HCT116 (cell line): Measurements from ENCODE around the gene SCGB3A2.

Source experiments
- EZH2 ChIP-seq: fragments of 200-600 bp; sonication (generic); IDR thresholded peaks from 2 replicates; pipeline ENCODE4 v1.6.1; 2017; ENCODE audit warnings: antibody characterized with exemption, mixed run types
- POLR2A ChIP-seq: IDR thresholded peaks from 2 replicates; pipeline ENCODE4 v1.7.0; 2011; ENCODE audit warnings: borderline replicate concordance; ENCODE audit not compliant: insufficient read depth, insufficient read length; ENCODE audit errors: extremely low read depth
- POLR2AphosphoS5 ChIP-seq: IDR thresholded peaks from 2 replicates; pipeline ENCODE4 v1.6.1; 2011; ENCODE audit warnings: mild to moderate bottlenecking, low read depth, low read length, moderate library complexity
- TCF7L2 ChIP-seq: IDR thresholded peaks from 2 replicates; pipeline ENCODE4 v1.7.0; 2011; ENCODE audit warnings: borderline replicate concordance, inconsistent platforms; ENCODE audit not compliant: insufficient read depth, insufficient read length; ENCODE audit errors: extremely low read depth
- YY1 ChIP-seq: IDR thresholded peaks from 2 replicates; pipeline ENCODE4 v1.6.1; 2011; ENCODE audit warnings: low read length, low read depth, moderate library complexity, mild to moderate bottlenecking; ENCODE audit not compliant: insufficient replicate concordance; ENCODE audit errors: extremely low read depth
- TF ChIP-seq, protein P1 (sequence below), 3 experiments: fragments of 200-600 bp in 1 of 3; sonication (generic) in 1 of 3; IDR thresholded peaks in 2 of 3; conservative IDR thresholded peaks in 1 of 3; 2 replicates each; pipeline ENCODE4 v1.5.1; 2012 to 2017; ENCODE audit warnings: low read depth in 2 of 3, low read length in 2 of 3, antibody characterized with exemption in 1 of 3, borderline replicate concordance in 1 of 3, control low read depth in 1 of 3, mild to moderate bottlenecking in 1 of 3, mixed read lengths in 1 of 3, mixed run types in 1 of 3, moderate library complexity in 1 of 3; ENCODE audit not compliant: insufficient read depth in 1 of 3
- TF ChIP-seq, protein P2 (sequence below): IDR thresholded peaks from 2 replicates; pipeline ENCODE4 v1.6.1; 2012
- TF ChIP-seq, protein P3 (sequence below): IDR thresholded peaks from 2 replicates; pipeline ENCODE4 v1.6.1; 2012

DNA sequence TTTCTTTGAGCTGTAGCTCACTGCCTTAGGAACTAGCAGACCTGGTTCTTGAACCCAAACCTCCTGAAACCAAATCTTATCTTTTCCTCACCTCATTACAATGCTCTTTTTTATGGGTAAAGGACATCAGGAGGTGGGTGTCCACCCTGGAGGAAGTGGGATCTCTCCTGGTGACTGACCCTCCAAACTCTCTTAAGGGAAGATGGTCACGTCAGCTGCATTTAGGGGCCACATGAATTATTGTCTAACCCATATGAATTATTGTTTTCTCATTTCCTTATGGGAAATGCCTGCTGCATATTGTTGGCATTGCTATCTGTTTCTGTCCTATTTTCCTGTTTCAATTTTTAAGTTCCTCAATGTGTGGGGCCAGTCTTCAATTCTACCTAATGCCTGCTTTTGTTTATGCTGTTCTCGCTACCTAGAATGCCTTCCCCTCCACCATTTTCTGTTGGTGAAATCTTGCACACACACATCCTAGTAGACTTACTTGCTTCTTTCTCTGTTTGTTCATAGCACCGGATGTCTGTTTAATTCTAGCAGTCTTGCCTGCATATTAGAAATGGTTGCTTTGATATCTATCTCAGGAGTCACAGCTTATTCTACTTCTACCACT is 25.0 kb upstream of the SCGB3A2 start:
- TF ChIP-seq, protein P1, sequence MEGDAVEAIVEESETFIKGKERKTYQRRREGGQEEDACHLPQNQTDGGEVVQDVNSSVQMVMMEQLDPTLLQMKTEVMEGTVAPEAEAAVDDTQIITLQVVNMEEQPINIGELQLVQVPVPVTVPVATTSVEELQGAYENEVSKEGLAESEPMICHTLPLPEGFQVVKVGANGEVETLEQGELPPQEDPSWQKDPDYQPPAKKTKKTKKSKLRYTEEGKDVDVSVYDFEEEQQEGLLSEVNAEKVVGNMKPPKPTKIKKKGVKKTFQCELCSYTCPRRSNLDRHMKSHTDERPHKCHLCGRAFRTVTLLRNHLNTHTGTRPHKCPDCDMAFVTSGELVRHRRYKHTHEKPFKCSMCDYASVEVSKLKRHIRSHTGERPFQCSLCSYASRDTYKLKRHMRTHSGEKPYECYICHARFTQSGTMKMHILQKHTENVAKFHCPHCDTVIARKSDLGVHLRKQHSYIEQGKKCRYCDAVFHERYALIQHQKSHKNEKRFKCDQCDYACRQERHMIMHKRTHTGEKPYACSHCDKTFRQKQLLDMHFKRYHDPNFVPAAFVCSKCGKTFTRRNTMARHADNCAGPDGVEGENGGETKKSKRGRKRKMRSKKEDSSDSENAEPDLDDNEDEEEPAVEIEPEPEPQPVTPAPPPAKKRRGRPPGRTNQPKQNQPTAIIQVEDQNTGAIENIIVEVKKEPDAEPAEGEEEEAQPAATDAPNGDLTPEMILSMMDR (IDR thresholded peaks at IDR 0.05 in 2 of 3, conservative IDR thresholded peaks at IDR 0.05 in 1 of 3; ENCODE audit: borderline replicate concordance in 1 of 3, insufficient read depth in 1 of 3, low read depth in 2 of 3, low read length in 2 of 3), result no peak
- TF ChIP-seq, protein P2, sequence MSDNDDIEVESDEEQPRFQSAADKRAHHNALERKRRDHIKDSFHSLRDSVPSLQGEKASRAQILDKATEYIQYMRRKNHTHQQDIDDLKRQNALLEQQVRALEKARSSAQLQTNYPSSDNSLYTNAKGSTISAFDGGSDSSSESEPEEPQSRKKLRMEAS, result no peak
- TF ChIP-seq POLR2A (no peak), YY1 (no peak), EZH2 (no peak), POLR2AphosphoS5 (no peak), TCF7L2 (no peak)
- TF ChIP-seq, protein P3, sequence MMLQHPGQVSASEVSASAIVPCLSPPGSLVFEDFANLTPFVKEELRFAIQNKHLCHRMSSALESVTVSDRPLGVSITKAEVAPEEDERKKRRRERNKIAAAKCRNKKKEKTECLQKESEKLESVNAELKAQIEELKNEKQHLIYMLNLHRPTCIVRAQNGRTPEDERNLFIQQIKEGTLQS, result no peak
